Stimulated activated CD8-positive, alpha-beta memory T cell treated with anti-CD3 and anti-CD28 coated beads, Interleukin-12 subunit alpha, Interleukin-12 subunit beta, amount 100 ng/mL, for 1 hour (primary cell): ENCODE results near the gene PTPRN2.

ENCODE experiments used
- DNase-seq: peaks from one replicate; pipeline ENCODE4 v3.0.0-alpha.2; 2020; ENCODE audit warnings: low read depth

PTPRN2 gene

GRCh38 chr7:157809863-157810851 is 777.5 kb downstream of the PTPRN2 start:
- no peak for DNase-seq

GRCh38 chr7:157809154-157809862 is 778.3 kb downstream of the PTPRN2 start:
- no peak for DNase-seq

DNA sequence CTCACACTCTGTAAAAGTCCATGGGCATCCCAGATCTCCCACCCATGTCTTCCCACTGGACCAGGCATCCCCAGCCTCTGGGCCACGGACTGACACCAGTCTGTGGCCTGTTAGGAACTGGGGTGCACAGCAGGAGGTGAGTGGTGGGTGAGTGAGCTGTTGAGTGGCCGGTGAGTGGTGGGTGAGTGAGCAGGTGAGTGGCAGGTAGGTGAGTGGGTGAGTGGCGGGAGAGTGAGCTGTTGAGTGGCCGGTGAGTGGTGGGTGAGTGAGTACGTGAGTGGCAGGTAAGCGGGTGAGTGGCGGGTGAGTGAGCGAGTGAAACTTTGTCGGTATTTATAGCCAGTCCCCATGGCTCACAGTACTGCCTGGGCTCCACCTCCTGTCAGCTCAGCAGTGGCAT is 779.6 kb downstream of the PTPRN2 start:
- DNase-seq = no peak

- DNase-seq = no peak
Measured at GRCh38 chr7:157807510-157807909, 780.1 kb downstream of the PTPRN2 start.

DNA sequence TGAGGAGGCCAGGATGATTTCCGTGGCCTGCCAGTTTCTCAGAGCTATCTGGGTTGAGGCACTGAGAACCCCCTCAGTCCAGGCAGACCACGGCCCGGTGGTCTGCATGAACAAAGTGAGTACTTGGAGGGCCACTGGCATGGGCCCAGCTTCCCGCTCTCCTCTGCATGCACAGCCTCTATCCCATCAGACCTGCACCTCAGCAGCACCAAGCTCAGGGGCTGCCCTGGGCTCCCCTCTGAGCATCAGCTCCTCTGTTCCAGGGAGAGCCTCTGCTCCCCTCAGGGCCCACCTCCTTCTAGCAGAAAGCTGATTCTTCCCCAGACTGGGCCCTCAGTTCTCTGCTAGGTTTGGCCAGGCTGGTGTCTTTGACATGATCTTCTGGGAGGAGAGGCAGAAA is 780.9 kb downstream of the PTPRN2 start:
- DNase-seq = no peak

DNA sequence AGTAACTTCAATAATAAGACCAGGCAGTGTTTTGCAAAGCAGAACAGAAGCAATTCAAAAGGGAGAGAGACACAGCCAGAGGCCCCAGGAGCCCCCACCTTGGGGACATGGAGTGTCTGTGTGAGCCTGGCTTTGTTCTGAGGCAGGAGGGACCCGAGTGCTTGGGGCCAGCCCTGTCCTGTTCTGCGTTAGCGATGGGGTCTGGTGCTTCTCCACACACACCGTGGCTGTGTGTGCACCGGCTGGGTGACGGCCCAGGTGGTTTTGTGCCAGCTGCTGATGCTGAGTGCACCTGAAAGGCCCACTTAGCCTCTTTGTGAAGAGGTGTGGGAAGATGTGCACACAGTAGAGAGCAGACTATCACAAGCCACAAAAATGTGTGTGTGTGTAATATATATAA is 781.9 kb downstream of the PTPRN2 start:
- DNase-seq = no peak

- DNase-seq = no peak
Measured at GRCh38 chr7:157803906-157804305, 783.7 kb downstream of the PTPRN2 start.

DNA sequence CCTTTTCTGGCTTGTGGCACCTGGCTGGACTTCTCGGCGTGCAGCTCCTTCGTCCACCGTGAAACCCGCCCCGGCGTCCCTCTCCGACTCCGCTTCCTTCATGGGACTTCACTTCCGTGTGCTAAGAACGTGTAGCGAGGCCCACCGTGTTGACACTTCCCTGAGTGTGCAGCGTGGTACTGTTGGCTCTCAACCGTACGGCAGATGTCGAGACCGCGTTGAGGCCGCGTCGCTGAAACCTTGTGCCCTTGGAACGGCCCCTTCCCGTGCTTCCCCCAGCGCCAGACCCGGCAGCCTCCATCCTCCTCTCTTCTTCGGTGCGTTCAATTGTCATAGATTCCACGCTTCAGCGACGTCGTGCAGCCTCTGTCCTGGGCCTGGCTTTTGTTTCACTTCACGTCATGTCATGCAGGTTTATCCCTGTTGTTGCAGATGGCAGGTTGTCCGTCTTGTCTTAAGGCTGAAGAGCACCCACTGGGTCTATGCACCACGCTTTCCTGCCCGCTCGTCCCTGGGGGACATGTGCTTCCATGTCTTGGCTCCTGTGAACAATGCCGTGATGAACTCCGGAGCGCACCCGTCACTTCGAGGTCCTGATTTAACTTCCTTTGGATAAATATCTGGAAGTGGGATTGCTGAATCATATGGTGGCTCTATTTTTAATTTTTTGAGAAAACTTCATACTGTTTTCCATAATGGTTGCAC is 785.5 kb downstream of the PTPRN2 start:
- DNase-seq = no peak

DNA sequence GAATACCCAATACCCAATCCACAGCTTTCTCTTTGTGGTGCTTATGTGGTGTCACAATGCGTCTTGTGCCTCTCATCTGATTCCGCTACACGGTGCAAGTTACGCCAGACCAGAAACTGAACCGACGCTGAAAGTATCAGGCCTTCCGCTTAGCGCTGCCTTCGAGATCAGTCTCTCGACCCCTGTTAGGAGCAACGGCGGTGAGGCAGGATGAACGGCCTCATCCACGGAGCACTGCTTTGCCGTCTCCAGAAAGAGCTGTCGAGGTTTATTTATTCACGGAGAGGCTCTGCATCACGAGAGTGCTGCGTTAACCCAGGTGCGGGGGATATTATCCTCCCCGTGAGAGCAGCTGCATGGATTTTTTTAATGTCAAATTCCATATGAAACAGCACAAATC is 786.5 kb downstream of the PTPRN2 start:
- DNase-seq = no peak

DNA sequence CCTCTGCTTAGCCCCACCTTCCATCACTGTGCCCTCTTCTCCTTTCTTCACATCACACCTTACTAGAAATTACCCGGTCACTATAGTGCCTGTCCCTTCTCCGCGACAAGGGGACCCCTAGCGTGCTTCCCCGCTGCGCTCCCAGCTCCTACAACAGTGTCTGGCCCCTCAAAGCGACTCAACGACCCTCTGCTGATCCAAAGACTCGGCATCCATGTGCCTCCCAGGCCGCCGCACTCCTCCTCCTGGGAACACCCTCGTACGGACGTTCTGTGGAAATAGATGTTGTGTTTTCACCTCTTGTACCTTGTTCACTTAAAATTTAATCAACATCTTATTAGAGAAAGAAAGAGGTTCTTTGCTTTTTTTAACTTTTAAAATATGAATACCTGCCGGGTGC is 787.3 kb downstream of the PTPRN2 start:
- DNase-seq = no peak

DNA sequence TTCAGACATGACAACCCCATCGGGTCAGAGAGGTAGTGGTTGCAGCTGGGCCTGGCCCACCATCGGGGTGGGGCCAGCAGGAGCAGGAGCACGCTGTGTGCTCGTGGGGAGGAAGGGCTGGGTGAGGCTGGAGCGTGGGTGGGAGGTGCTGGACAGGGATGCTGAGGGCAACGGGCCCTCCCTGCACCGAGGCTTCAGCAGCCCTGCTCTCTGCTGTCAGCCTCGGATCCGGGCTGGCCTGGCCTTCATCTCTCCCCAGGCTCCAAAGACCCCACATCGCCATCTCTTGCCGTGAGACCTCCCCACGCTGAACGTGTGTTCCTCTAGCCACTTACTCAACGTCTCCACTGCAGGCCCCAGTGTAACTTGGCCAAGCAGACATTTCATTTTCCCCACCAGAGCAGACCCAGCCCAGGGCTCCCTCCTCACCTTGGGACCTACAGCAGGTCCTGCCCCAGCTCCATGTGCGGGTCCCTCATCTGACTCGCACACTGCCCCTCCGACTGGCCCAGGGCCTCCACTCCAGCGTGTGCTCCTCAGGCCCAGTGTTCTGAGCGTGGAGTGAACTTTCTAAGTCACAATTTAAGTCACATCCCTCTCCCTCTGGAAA is 788.4 kb downstream of the PTPRN2 start:
- DNase-seq = no peak

GRCh38 chr7:157797361-157797760 is 790.3 kb downstream of the PTPRN2 start:
- DNase-seq = no peak

- DNase-seq = no peak
Measured at GRCh38 chr7:157796846-157797245, 790.8 kb downstream of the PTPRN2 start.

DNA sequence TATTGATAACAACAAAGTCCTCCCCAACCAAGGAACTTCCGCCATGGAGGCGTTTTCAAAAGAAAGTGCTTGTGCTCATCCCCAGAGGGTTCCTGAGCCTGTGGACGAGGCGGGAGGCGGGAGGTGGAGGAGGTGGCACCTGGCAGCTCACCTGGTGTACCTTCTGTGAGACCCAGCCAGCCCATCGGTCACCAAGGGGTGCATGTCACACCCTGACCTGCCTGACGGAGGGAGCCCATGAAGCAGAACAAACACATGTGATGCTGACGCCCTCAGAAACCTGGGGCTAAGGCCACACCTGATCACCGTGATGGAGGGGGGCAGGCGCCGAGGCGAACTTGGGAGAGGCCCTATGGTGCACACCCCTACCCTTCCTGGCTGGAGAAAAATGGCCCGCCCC is 792.0 kb downstream of the PTPRN2 start:
- DNase-seq = no peak

DNA sequence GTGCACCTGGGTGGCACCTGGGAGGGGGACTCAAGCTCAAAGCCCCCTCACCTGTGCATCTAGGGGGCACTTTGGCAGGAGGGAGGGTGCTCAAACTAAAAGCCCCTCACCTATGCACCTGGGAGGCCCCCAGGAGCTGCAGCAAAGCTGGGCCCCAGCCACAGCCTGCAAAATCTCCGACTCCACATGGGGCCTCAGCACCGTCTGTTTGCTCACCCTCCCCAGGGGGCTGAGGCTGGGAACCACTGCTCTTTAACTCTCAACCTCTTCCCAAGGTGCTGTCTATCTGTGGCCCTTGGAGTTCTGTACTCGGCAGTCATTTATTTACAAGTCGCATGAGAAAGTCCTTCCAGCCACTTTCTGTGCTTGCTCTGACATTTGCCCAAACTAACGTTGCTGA is 792.4 kb downstream of the PTPRN2 start:
- DNase-seq = no peak

GRCh38 chr7:157794746-157795065 is 792.9 kb downstream of the PTPRN2 start:
- no peak for DNase-seq

GRCh38 chr7:157793973-157794745 is 793.5 kb downstream of the PTPRN2 start:
- no peak for DNase-seq

- no peak for DNase-seq
Measured at GRCh38 chr7:157793087-157793353, 794.6 kb downstream of the PTPRN2 start.

DNA sequence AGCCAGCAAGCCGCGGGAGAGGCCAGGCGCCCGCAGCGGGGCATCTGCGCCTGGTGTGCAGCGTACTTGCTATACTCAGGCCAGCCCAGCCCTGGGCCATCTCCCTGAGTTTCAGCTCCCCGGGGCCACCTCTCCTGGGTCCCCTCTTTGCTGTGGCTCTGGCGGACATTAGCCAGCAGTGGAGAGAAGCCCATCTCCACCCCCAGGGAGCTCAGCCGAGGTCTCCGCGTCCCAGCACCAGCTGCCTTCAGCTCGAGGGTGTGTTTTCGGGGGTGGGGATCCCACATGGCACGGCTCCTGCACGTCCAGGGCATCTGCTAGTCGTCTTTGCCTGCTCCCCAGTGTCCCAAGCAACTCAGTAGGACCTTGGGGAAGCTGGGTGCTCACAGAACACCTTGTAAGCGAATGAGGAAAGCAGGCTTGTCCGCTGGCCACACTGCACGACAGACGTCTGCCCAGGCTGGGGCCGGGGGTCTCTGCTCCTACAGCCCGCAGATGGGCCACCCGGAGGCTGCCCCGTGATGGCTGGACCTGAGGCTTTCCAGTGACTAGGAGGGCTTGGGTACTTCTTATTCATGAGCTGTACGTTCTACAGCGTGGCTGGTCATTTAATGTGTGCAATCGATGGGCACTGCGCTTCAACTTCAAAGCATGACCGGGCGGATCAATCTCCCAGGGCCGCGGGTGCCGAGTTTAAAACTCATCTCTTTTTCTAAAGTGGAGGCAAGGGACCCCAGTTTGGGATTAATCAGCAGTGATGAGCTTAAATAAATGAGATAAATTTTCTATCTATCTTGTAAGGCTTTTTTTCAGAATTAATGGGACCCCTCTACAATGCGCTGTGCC is 795.2 kb downstream of the PTPRN2 start:
- no peak for DNase-seq

DNA sequence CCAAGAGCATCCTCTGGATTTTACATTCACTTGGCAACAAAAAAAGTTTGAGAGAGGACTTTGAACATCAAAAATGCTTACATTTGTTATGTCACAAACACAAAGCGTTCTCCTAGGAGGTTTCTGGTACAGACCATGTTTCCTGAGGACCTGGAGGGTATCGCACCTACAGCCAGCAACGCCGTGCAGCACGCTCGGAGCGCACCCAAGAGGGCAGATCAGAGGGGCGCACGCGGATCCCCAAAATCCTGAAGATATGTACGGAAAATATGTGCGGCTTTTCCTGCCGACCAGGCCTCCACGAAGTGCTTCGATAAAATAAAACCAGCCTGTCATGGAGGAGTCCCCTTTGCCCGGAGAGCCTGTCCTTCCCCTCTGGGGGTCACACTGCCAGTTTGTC is 796.0 kb downstream of the PTPRN2 start:
- DNase-seq = no peak

DNA sequence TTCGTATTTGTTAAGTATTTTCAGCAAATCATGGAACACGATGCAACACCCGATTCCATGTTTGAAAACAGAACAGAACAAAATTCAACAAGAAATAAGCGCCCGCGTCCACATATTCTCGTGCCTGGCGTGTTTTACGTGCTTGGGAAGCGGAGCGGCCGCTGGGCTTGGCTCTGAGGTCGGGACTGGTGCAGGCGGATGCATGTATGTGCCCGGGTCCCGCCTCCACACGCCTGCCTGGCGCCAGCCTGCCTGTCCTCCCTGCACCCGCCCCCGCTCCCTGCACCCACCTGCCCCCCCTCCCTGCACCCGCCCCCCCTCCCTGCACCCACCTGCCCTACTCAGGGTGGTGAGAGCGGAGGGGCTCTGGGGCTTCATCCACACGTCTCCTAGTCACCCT is 796.4 kb downstream of the PTPRN2 start:
- no peak for DNase-seq
